Keratinocyte (primary cell): ENCODE measurements around the gene TAF1A. TPM values are rescaled to one million over a fixed set of nuclear protein-coding genes. Genes with fewer than 3 reads are reported as not detected.

Experiments
- DNase-seq: peaks from one replicate; pipeline ENCODE4 v3.0.0-alpha.2; 2011; ENCODE audit warnings: low read depth, missing footprints, low spot score
- FAIRE-seq: peaks from 2 replicates; lab custom pipeline; 2011; peaks lifted over from hg19 to GRCh38; lab: Jason Lieb, UNC
- H2AFZ ChIP-seq: 2 replicates; pipeline ENCODE4 v1.6.0; 2012; ENCODE audit warnings: low read length, control low read depth, inconsistent platforms; ENCODE audit not compliant: control insufficient read depth
- H3K27ac ChIP-seq: 2 replicates; pipeline ENCODE4 v1.5.1; 2011; ENCODE audit warnings: low read length; ENCODE audit not compliant: control insufficient read depth, insufficient read depth
- H3K27me3 ChIP-seq: 3 replicates; pipeline ENCODE4 v1.6.0; 2011; ENCODE audit warnings: low read length; ENCODE audit not compliant: control insufficient read depth, insufficient read depth; ENCODE audit errors: extremely low read depth
- H3K36me3 ChIP-seq, 2 experiments: 2 replicates in 1 of 2; 3 replicates in 1 of 2; pipeline ENCODE4 v1.5.1; 2011; ENCODE audit warnings: low read length in 2 of 2, mild to moderate bottlenecking in 1 of 2; ENCODE audit not compliant: control insufficient read depth in 2 of 2, insufficient read depth in 2 of 2; ENCODE audit errors: extremely low read depth in 1 of 2
- H3K4me1 ChIP-seq: 3 replicates; pipeline ENCODE4 v1.5.1; 2011; ENCODE audit warnings: low read length; ENCODE audit not compliant: control insufficient read depth, insufficient read depth; ENCODE audit errors: extremely low read depth
- H3K4me2 ChIP-seq: 3 replicates; pipeline ENCODE4 v1.6.0; 2011; ENCODE audit warnings: low read depth, low read length; ENCODE audit not compliant: control insufficient read depth, insufficient read depth; ENCODE audit errors: extremely low read depth
- H3K4me3 ChIP-seq, 3 experiments: fragments of 200-600 bp in 1 of 3; sonication (generic) in 1 of 3; 2 replicates in 2 of 3; 3 replicates in 1 of 3; pipeline ENCODE4 v1.5.1; 2011 to 2016; ENCODE audit warnings: low read length in 3 of 3, mild to moderate bottlenecking in 3 of 3, control low read depth in 2 of 3, inconsistent platforms in 1 of 3, low read depth in 1 of 3, mixed read lengths in 1 of 3, mixed run types in 1 of 3, moderate library complexity in 1 of 3; ENCODE audit not compliant: control insufficient read depth in 2 of 3, insufficient read depth in 2 of 3; ENCODE audit errors: extremely low read depth in 1 of 3
- H3K79me2 ChIP-seq: 2 replicates; pipeline ENCODE4 v1.6.0; 2012; ENCODE audit warnings: low read length; ENCODE audit not compliant: control insufficient read depth, insufficient read depth
- H3K9ac ChIP-seq: 3 replicates; pipeline ENCODE4 v1.6.0; 2011; ENCODE audit warnings: low read length; ENCODE audit not compliant: control insufficient read depth, insufficient read depth; ENCODE audit errors: extremely low read depth
- H3K9me1 ChIP-seq: 3 replicates; pipeline ENCODE4 v1.6.0; 2011; ENCODE audit warnings: low read length; ENCODE audit not compliant: control insufficient read depth, insufficient read depth; ENCODE audit errors: extremely low read depth
- H3K9me3 ChIP-seq: 2 replicates; pipeline ENCODE4 v1.5.1; 2012; ENCODE audit warnings: low read depth, low read length; ENCODE audit not compliant: control insufficient read depth
- H4K20me1 ChIP-seq: 3 replicates; pipeline ENCODE4 v1.6.0; 2011; ENCODE audit warnings: low read length; ENCODE audit not compliant: control insufficient read depth, insufficient read depth; ENCODE audit errors: extremely low read depth
- CTCF ChIP-seq, 3 experiments: IDR thresholded peaks in 1 of 3; conservative IDR thresholded peaks in 1 of 3; optimal IDR thresholded peaks in 1 of 3; 2 replicates in 2 of 3; 3 replicates in 1 of 3; pipeline versions ENCODE3 to v1.5.1; 2011; ENCODE audit warnings: low read length in 3 of 3, mild to moderate bottlenecking in 3 of 3, moderate library complexity in 2 of 3, control low read depth in 1 of 3, inconsistent platforms in 1 of 3; ENCODE audit not compliant: insufficient read depth in 2 of 3; ENCODE audit errors: extremely low read depth in 1 of 3
- EZH2 ChIP-seq: IDR thresholded peaks from one replicate; pipeline ENCODE4 v1.6.1; 2012; ENCODE audit warnings: inconsistent platforms, mild to moderate bottlenecking, low read length, moderate library complexity
- dilution Hi-C: fragments of 300-500 bp; cut with MboI; formaldehyde crosslinking; loops from one replicate; pipeline ENCODE4 v1.7.0; 2020; ENCODE audit warnings: low sequenced_read_pairs; ENCODE audit not compliant: extremely low pct_ligation_motif_present
- polyA plus RNA-seq, 5 experiments: library from polyadenylated mRNA; depleted of rRNA in 3 of 5; stranded (reverse) in 3 of 5; stranded (forward) in 1 of 5; unstranded in 1 of 5; fragments of >200 nt; gene quantifications; 1 replicate in 1 of 5; 2 replicates in 3 of 5; 3 replicates in 1 of 5; pipeline versions ENCODE4 v1.2.1 to v1.2.3, GENCODE V29; 2011 to 2012; ENCODE audit warnings: missing spikeins in 2 of 5, low read depth in 1 of 5, low replicate concordance in 1 of 5

The TAF1A gene
- polyA plus RNA-seq, 1 donor (not counting 4 experiments of a cell fraction or from before 2014, with no cell fraction given): 7.2 TPM

DNA sequence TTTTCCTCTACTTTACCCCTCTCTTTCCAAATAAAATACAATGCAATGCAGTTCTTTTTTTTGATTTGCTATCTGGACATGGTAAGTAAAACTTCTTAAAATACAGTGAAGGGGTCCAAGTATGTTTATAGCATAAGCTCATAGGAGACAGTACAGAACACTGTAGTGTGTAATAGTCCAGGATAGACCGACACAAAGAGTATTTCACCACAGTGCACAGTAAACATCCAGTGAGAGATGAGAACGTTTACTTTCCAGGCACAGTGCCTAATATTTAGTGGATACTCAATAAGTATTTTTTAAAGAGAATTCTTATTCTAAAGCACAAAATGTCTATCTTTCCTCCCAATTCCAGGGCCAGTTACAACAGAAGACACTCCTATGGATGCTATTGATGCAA, 43.0 kb upstream of the TAF1A start:
- no peak for TF ChIP-seq EZH2
- no peak for TF ChIP-seq CTCF (optimal IDR thresholded peaks at IDR 0.05 in 1 of 3, IDR thresholded peaks at IDR 0.05 in 1 of 3, conservative IDR thresholded peaks at IDR 0.05 in 1 of 3; ENCODE audit: extremely low read depth in 1 of 3, insufficient read depth in 2 of 3, low read length in 3 of 3)
- H3K27ac ChIP-seq: no peak overlapping the region
- no peak overlapping the region for H3K9ac ChIP-seq
- H3K36me3 ChIP-seq: peaks cover 8 to 9% of the 10 kb centered on the region in 2 experiments
- H3K4me3 ChIP-seq: no peak overlapping the region
- DNase-seq (no peak), FAIRE-seq (no peak)
- H3K4me1 ChIP-seq: no peaks in the 10 kb centered on the region
- no peaks in the 10 kb centered on the region for H3K9me1 ChIP-seq
- no peaks in the 10 kb centered on the region for H4K20me1 ChIP-seq
- H3K79me2 ChIP-seq: no peaks in the 10 kb centered on the region
- H2AFZ ChIP-seq: no peak overlapping the region
- dilution Hi-C loops: no loop called here
- H3K4me2 ChIP-seq: no peak overlapping the region
- H3K27me3 ChIP-seq: no peaks in the 10 kb centered on the region
- H3K9me3 ChIP-seq: no peaks in the 10 kb centered on the region

DNA sequence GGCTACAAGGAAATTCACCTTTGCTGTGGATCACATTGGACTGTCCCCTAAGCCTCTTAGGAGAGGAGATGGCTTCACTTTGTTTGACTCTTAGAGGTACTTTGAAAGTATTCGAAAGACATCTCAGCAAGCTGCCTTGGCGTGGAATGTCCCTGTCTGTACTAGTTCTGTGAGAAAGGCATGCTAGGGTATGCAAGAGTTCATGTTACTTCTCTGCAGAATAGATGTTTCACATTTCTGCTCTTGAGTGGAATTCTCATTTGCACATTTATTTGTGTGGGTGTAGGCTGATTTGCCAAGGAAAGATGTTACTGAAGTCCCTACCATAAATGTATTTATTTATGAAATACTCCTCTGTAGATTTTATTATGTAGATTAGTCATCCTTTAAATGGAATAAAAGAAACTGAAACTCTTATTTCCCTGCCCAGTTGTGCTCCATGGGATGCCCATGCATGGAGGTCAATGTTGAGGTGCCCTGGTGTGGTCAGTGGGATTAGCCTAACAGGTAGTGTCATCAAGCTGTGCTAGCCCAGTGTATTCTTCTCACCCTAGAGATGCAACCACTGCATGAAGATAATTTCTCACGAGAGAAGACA, 42.0 kb upstream of the TAF1A start:
- Histone ChIP-seq H3K27ac (no peak overlapping the region), H3K27me3 (no peaks in the 10 kb centered on the region), H2AFZ (no peak overlapping the region), H3K4me1 (no peaks in the 10 kb centered on the region), H4K20me1 (no peaks in the 10 kb centered on the region), H3K9me3 (no peaks in the 10 kb centered on the region), H3K79me2 (no peaks in the 10 kb centered on the region), H3K9ac (no peak overlapping the region), H3K36me3 (peaks cover 10 to 12% of the 10 kb centered on the region in 2 experiments), H3K4me3 (no peak overlapping the region), H3K4me2 (no peak overlapping the region), H3K9me1 (no peaks in the 10 kb centered on the region)
- no peak for FAIRE-seq
- DNase-seq: no peak
- dilution Hi-C loops: no loop called here
- TF ChIP-seq EZH2: no peak
- no peak for TF ChIP-seq CTCF (optimal IDR thresholded peaks at IDR 0.05 in 1 of 3, IDR thresholded peaks at IDR 0.05 in 1 of 3, conservative IDR thresholded peaks at IDR 0.05 in 1 of 3; ENCODE audit: extremely low read depth in 1 of 3, insufficient read depth in 2 of 3, low read length in 3 of 3)
